Tibial nerve (tissue), 3 donors: Measurements from ENCODE around the gene ZNF146.

ENCODE experiments used
- CTCF ChIP-seq, 5 experiments: fragments of 200-600 bp in 3 of 5; fragments of 450-650 bp in 2 of 5; sonication (generic) in 3 of 5; IDR thresholded peaks; one replicate each; pipeline ENCODE4 v1.5.1; 2016 to 2019; ENCODE audit warnings: antibody characterized with exemption in 5 of 5, mild to moderate bottlenecking in 3 of 5, moderate library complexity in 2 of 5
- POLR2A ChIP-seq, 2 donors: fragments of 450-650 bp; IDR thresholded peaks; one replicate each; pipeline ENCODE4 v1.6.1; 2017; ENCODE audit warnings: antibody characterized with exemption in 2 of 2, mild to moderate bottlenecking in 2 of 2, moderate library complexity in 2 of 2

GRCh38 chr19:36267061-36267845 lies 52.3 kb downstream of the ZNF146 start:
- TF ChIP-seq CTCF (IDR thresholded peaks at IDR 0.05): no peak
- TF ChIP-seq POLR2A (IDR thresholded peaks at IDR 0.05): no peak
